ENCODE data around the gene WNT7B. TPM values are rescaled to one million over a fixed set of nuclear protein-coding genes. Genes with fewer than 3 reads are reported as not detected.

The WNT7B gene
- total RNA-seq, 1 experiment from 2014 or later, result 0.33 TPM

DNA sequence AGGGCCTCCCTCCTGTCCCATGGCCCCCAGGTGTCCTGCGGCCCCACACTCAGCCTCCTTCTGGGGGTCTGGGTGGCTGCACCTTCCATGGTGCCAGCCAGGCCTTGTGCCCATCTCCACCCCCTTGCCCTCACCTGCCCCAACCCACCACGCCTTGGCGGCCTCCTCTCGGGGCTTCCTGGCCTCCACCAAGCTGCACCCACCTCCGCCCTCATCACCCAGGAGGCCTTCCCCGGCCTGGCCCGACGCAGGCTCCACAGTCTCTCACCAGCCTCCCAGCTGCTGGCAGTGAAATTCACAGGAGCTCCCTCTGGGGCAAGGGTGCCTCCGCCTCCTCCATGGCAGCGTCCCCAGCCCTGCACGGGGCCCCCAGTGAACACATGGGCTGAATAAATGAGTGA is 35.9 kb upstream of the WNT7B start (continued):
- TF ChIP-seq HMGXB4 (CRISPR knock-in tag; IDR thresholded peaks at IDR 0.05) (no peak), ZNF671 (CRISPR knock-in tag; IDR thresholded peaks at IDR 0.05) (no peak), RELA (CRISPR knock-in tag; IDR thresholded peaks at IDR 0.05; ENCODE audit: borderline replicate concordance) (no peak), ZNF263 (CRISPR knock-in tag; IDR thresholded peaks at IDR 0.05; ENCODE audit: low read depth) (no peak), CREM (CRISPR knock-in tag; IDR thresholded peaks at IDR 0.05) (no peak), OVOL2 (CRISPR knock-in tag; IDR thresholded peaks at IDR 0.05; ENCODE audit: borderline replicate concordance) (no peak), FOXP1 (CRISPR knock-in tag; IDR thresholded peaks at IDR 0.05; ENCODE audit: borderline replicate concordance) (no peak)
- TF ChIP-seq, protein P1, sequence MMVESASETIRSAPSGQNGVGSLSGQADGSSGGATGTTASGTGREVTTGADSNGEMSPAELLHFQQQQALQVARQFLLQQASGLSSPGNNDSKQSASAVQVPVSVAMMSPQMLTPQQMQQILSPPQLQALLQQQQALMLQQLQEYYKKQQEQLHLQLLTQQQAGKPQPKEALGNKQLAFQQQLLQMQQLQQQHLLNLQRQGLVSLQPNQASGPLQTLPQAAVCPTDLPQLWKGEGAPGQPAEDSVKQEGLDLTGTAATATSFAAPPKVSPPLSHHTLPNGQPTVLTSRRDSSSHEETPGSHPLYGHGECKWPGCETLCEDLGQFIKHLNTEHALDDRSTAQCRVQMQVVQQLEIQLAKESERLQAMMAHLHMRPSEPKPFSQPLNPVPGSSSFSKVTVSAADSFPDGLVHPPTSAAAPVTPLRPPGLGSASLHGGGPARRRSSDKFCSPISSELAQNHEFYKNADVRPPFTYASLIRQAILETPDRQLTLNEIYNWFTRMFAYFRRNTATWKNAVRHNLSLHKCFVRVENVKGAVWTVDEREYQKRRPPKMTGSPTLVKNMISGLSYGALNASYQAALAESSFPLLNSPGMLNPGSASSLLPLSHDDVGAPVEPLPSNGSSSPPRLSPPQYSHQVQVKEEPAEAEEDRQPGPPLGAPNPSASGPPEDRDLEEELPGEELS (CRISPR knock-in tag; IDR thresholded peaks at IDR 0.05), result no peak

DNA sequence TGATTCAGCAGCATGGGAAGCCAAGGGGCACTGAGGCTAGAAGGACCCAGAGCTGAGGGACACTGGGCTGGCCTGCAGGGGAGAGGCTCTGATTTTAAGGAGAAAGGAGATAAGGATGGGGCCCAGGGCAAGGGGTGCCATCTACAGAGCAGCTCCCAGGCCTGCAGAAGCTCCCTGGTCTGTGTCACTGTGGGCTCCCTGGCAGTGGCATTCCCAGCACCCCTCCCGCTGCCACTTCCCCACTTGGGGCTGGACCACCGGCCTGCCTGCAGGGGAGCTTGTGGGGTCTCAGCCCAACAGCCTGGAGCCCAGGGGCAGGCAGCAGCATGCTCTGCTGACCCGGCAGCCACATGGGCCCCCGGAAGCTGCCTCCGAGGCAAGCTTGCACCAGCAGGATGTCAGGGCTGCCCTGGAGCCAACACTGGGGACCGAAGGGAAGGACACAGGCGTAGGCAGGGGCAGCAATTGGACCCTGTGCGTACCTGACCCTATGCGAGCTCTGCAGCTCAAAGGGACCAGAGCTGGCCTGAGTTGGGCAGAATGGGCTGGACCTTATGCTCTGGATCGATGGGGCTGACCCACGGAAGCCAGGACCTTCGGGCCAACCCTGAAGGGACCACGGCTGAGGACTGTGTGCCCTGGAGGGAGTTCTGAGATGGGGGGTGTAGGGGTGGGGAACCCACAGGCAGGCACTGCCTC is 35.4 kb upstream of the WNT7B start:
- DNase-seq (ENCODE audit: low spot score) (no peak), ATAC-seq (no peak)
- H3K36me3 Mint-ChIP-seq, result no peaks in the 10 kb centered on the region
- ChIA-PET CTCF (interaction anchor here (0.5 to 4.9 kb wide), 17 partner anchors 11 to 958 kb away, joined by 3 to 36 read pairs (median 5); no protein-coding TSS in a partner anchor), POLR2A (interaction anchor here (1.9 kb wide), 1 partner anchor 24 kb away, joined by 7 read pairs; no protein-coding TSS in a partner anchor)
- no peaks in the 10 kb centered on the region for H3K27me3 Mint-ChIP-seq (ENCODE audit: low read depth)
- TF ChIP-seq NR2C2 (CRISPR knock-in tag; IDR thresholded peaks at IDR 0.05) (no peak), CTCF (IDR thresholded peaks at IDR 0.05) (no peak), ATF6 (CRISPR knock-in tag; IDR thresholded peaks at IDR 0.05) (no peak), GTF2I (CRISPR knock-in tag; conservative IDR thresholded peaks at IDR 0.05) (no peak), ZNF671 (CRISPR knock-in tag; IDR thresholded peaks at IDR 0.05) (no peak), ZSCAN18 (CRISPR knock-in tag; IDR thresholded peaks at IDR 0.05) (no peak), ZNF232 (CRISPR knock-in tag; IDR thresholded peaks at IDR 0.05) (no peak), ZNF416 (CRISPR knock-in tag; IDR thresholded peaks at IDR 0.05) (no peak), PRRX2 (CRISPR knock-in tag; IDR thresholded peaks at IDR 0.05) (no peak), ESRRA (CRISPR knock-in tag; IDR thresholded peaks at IDR 0.05; ENCODE audit: borderline replicate concordance) (no peak)
- no peak overlapping the region for H3K27ac Mint-ChIP-seq
- peaks cover 8% of the 10 kb centered on the region; the same call in 1 of the 2 replicates for H3K4me1 Mint-ChIP-seq
- H3K9me3 Mint-ChIP-seq, result no peaks in the 10 kb centered on the region
- no peak overlapping the region for H3K4me3 Mint-ChIP-seq
